Urothelium cell line (cell line): ENCODE results near the gene PPAT.
A peak's percentile ranks its signal among the peaks of the same experiment; 100 is the strongest.

Experiments used
- DNase-seq: peaks from one replicate; pipeline ENCODE4 v3.0.0; 2011; ENCODE audit warnings: low spot score, mixed read lengths
- FAIRE-seq: peaks from 2 replicates; lab custom pipeline; 2011; peaks lifted over from hg19 to GRCh38; lab: Jason Lieb, UNC

Gene PPAT

DNA sequence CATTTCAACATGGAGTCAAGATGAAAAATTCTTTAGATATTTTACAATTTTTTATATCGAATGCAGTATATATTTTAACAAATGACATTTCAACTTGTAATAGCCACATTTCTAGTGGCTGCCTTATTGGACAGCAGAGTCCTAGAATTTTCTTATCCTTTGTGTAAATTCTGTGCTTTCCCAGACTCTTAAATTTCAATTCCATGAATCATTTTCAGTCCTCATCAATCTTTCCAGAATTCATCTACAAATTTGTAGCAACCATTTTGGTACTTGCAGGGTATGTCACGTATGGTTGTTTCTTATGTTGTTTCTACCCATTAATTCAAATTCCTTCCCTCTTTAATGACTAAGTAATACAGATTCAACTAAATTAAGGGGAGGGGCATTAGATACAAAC, 3.4 kb upstream of the PPAT start:
- no peak for DNase-seq
- no peak for FAIRE-seq

DNA sequence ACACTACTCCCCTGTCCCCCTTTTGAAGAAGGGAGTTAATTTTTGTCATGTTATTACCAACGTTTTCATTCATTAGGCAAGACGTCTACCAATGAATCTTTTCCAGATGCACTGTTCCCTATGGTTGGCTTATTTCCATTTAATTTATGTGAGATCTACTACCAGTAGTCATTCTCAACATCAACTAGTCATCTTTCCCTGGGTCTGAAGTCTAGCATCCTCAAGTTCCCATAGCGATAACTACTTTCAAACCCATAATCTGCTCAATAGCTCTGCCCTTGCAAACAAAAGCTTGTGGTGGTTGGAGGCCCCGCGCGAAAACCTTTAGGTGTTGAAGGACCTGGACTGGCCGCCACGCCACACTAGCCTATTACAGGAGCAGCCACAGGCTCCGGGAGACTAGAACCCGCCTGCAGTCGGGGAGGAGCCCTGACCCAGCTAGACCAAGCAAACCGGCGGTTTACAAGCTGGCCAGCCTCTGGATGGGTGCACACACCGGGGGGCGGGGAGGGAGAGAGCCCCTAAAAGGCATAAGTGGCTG, 746 bp downstream of the PPAT start:
- peak; percentile 73 for DNase-seq
- FAIRE-seq = peak; percentile 46

GRCh38 chr4:56433280-56433679, 2.1 kb downstream of the PPAT start:
- no peak for FAIRE-seq
- DNase-seq = no peak

DNA sequence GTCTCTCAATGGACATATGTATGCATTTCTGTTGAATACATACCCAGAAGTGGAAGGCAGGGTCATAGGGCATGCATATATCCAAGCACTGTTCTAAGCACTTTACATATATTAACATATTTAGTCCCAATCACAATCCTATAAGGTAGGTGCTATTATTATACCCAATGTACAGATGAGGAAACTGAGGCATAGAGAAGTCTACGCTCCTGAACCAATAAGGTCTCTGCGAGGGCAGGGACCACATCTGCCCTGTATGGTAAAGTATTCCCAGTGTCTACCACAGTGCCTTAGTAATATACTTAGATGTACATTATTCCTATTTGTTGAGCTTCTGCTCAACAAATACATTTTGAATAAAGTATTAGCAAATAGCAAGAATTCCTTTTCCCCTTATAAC, 5.2 kb downstream of the PPAT start:
- FAIRE-seq (no peak), DNase-seq (no peak)

DNA sequence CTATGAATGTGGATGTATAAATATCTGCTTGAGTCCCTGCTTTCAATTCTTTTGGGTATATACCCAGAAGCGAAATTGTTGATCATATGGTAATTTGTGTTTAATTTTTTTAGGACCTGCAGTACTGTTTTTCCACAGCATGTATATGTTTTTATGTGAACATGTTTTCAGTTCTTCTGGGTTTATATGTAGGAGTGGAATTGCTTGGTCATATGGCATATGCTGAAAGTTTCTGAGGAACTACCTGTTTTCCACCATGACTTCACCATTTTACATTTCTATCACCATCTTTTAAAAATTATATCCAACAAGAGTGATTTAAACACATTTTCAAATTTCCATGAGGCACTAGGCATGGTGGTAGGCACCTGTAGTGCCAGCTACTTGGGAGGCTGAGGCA, 8.2 kb downstream of the PPAT start:
- no peak for FAIRE-seq

GRCh38 chr4:56426273-56426672, 9.1 kb downstream of the PPAT start:
- DNase-seq = no peak

More for the DNA sequence above, 8.2 kb downstream of the PPAT start:
- no peak for DNase-seq

DNA sequence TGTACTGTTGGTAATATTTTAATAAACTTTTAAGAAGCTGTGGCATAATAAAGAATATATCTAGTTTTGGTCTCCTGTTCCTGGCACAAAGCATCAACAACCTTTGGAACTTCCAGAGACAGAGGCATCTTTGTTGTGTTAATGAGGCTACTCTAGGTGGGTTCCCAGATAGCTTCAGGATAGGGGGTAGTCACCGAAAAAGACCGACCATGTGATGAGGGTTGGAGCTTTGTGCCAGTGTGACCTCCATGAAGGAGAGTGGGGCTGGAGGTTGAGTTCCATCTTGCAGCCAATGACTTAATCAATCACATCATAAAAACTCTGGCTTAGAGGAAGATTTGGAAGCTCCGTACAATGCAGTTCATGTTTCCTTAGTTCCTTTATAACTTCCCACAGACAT, 9.9 kb downstream of the PPAT start:
- DNase-seq (no peak), FAIRE-seq (no peak)

More at GRCh38 chr4:56426273-56426672, 9.1 kb downstream of the PPAT start:
- no peak for FAIRE-seq

DNA sequence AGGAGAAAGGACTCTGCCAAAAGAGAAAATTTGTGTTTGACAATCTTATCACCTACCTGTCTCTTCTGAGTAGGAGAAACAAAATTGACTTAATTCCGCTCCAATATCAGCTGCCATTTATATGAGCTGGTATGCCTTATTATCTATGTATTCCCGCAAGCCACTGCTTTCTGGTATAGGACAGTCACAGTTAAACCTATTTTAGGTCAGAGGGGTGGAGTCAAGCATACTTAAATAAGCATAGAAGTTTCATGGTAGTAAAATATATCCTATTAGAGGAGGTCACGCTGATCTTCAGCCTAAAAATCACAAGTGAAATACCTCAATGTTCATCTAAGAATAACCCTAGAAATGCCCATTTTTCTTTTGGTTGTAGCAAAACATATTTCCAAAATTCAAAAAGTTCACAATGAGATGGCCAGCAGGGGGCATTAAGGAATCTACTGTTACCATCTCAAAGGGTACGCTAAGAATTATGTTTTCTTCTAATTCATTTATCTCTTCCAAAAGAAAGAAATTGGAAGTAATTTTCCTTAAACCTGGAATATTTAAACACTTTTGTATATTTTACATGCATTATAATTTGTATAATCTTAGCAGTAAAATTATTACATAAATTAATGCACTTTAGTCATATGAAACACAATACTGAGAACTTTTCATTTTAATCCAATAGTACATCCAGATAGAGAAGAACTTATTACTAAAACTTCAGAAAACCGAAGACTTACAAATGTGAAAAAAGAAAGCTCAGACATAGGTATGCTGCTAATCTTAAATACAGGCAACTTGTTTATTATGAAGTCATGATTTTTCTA, 10.5 kb downstream of the PPAT start:
- peak; percentile 27 for DNase-seq
- FAIRE-seq = no peak

GRCh38 chr4:56424176-56424575, 11.2 kb downstream of the PPAT start:
- DNase-seq = no peak
- no peak for FAIRE-seq

- no peak for DNase-seq
- FAIRE-seq = no peak
Observed at GRCh38 chr4:56417396-56417795, 18.0 kb downstream of the PPAT start.

GRCh38 chr4:56416349-56416748, 19.1 kb downstream of the PPAT start:
- FAIRE-seq (no peak), DNase-seq (no peak)

- DNase-seq = no peak
- no peak for FAIRE-seq
Observed at GRCh38 chr4:56414135-56414670, 21.2 kb downstream of the PPAT start.

DNA sequence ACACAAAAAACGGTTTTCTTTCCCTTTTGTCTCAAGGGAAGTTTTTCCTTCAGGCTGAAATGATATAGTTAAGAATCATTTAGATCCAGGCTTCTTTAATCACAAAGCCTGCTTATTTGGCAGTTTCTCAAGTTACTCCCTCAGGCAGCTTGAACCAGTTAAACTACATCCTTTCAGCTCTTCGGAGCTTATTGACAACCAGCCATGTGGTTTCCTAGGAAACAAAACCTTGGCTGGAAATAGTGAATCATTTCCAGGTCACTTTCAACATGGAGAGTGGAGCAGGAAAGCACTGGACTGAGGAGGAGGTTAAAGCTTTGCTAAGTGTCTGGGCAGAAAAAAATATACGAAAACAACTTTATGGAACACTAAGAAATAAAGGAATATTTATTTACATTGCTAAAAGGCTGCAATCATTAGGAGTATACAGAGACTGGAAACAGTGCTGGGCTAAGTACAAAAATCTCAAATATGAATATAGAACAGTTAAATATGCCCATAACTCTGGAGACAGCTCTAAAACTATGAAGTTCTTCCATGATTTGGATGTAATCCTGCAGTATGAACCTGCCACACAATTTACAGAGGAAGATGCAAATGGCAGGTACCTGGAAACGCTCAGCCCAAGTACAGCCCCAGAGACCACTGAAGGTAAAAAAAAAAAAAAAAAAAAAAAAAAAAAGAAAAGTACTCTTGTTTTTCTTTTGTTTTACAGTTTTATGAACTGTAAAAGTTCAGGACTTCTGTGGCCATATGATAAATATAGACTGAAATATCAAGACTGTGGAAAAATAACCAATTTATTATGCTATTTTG, 25.0 kb downstream of the PPAT start:
- no peak for FAIRE-seq
- DNase-seq = peak; percentile 57

- DNase-seq (no peak), FAIRE-seq (no peak)
Observed at GRCh38 chr4:56409511-56410090, 25.8 kb downstream of the PPAT start.

- FAIRE-seq (peak; percentile 20), DNase-seq (no peak)
Observed at GRCh38 chr4:56408978-56409377, 26.4 kb downstream of the PPAT start.

DNA sequence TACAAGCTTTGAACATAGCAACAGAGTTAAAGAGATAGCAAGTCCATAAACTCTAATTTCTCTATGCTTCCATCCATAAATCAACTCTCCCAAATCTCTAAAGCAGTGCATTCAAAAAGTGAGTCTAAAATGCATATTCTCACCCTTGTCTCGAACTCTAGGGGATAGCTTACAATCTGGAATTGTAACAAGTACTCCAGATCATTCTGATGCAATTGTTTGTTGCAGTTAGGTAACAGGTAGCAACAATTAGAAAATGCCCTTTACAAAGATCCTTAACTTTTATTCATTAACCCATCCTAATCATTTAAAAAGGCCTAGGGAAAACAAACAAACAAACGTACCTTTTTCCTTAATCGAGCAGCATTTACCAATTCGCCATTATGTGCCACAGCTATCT, 29.3 kb downstream of the PPAT start:
- DNase-seq (no peak), FAIRE-seq (no peak)

- FAIRE-seq (no peak), DNase-seq (no peak)
Observed at GRCh38 chr4:56405016-56405415, 30.4 kb downstream of the PPAT start.

DNA sequence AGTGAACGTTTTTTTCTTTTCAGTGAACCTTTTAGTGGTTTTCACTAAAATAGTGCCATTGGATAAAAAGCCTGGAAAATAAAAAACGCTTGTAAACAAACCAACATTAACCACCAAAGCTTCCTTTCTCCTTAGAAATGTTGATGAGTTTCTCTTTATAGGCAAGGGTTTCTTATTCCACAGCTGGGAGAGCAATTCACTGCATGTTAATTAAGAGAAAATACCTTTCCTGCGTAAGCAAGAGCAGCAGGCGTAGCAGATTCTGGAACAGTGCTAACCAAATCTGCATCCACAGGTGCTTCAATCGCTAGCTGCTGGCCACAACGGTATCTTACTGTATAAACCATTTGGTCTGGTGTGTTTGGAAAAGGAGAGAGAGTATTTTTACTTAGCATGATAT, 34.9 kb downstream of the PPAT start:
- no peak for FAIRE-seq
- no peak for DNase-seq

- no peak for FAIRE-seq
- DNase-seq = no peak
Observed at GRCh38 chr4:56391270-56391669, 44.1 kb downstream of the PPAT start.

GRCh38 chr4:56389558-56389957, 45.9 kb downstream of the PPAT start:
- no peak for DNase-seq
- FAIRE-seq = no peak

DNA sequence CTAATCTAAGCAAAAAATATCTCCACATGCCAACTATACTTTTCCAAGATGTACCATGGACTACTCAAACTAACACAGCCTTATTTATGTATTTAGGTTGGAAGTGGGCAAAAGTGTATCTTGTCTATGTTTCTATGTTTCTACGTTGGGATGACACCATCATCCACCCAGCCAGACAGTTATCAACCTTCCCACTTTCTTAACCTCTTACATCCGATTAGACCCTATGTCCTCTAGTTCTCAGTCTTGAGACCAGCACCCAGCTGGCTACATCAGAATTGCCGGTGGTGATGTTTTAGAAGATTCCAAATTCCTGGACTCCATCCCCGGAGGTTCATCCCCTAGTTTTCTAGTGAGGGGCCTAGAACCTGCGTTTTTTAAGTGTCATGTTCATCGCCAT, 47.1 kb downstream of the PPAT start:
- FAIRE-seq = no peak

More for the DNA sequence above, 47.1 kb downstream of the PPAT start:
- DNase-seq = peak; percentile 11
